ENCODE data around the gene ALDH5A1. TPM values are rescaled to one million over a fixed set of nuclear protein-coding genes. Genes with fewer than 3 reads are reported as not detected.

ALDH5A1 gene
- total RNA-seq, 1 donor from 2014 or later = 15.9 TPM

DNA sequence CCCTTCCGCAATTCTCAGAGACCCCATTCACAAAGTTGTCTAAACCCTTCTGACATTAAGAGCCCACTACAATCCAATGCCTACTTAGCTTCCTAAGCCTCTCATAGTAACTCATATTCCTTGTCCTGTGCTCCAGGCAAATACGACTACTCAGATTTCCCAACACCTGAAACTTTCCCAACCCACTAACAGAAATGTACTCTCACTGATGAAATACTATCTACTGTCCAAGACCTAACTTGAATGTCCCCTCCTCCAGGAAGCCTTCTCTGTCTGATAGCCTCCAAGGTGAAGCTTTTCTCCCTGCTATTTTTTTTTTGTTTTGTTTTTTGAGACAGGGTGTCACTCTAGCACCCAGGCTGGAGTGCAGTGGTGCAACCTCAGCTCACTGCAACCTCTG, 35.8 kb upstream of the ALDH5A1 start:
- no peaks in the 10 kb centered on the region for H3K9me3 Mint-ChIP-seq
- no peaks in the 10 kb centered on the region for H3K4me1 Mint-ChIP-seq
- no peak for ATAC-seq (ENCODE audit: low read depth)
- ChIA-PET POLR2A (no interaction called here), CTCF (no interaction called here)
- H3K27me3 Mint-ChIP-seq = no peaks in the 10 kb centered on the region
- no peak for DNase-seq
- no peak overlapping the region for H3K27ac Mint-ChIP-seq
- H3K36me3 Mint-ChIP-seq (ENCODE audit: low read depth) = peaks cover 9% of the 10 kb centered on the region
- intact Hi-C loops (cut with micrococcal nuclease) = no loop called here
- TF ChIP-seq, protein P1, sequence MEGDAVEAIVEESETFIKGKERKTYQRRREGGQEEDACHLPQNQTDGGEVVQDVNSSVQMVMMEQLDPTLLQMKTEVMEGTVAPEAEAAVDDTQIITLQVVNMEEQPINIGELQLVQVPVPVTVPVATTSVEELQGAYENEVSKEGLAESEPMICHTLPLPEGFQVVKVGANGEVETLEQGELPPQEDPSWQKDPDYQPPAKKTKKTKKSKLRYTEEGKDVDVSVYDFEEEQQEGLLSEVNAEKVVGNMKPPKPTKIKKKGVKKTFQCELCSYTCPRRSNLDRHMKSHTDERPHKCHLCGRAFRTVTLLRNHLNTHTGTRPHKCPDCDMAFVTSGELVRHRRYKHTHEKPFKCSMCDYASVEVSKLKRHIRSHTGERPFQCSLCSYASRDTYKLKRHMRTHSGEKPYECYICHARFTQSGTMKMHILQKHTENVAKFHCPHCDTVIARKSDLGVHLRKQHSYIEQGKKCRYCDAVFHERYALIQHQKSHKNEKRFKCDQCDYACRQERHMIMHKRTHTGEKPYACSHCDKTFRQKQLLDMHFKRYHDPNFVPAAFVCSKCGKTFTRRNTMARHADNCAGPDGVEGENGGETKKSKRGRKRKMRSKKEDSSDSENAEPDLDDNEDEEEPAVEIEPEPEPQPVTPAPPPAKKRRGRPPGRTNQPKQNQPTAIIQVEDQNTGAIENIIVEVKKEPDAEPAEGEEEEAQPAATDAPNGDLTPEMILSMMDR (IDR thresholded peaks at IDR 0.05) = no peak
- H3K4me3 Mint-ChIP-seq = no peak overlapping the region

DNA sequence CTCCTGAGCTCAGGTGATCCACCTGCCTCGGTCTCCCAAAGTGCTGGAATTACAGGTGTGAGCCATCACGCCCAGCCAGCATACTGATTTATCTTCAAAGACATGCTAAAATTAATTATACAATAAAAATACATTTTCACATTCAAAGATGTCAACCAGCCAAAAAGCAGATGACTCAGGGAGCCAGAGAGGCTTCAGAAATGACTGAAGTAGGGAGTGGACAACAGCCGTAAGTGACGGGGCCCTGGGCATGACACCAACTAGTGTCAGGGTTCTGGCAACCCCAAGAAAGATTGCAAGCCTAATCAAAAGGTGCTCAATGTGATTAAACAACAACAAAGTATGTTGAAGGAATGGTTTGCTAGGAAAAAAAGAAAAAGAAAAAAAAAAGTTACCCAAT, 33.8 kb upstream of the ALDH5A1 start:
- no peaks in the 10 kb centered on the region for H3K27me3 Mint-ChIP-seq
- intact Hi-C loops (cut with micrococcal nuclease) = no loop called here
- TF ChIP-seq, protein P1 (IDR thresholded peaks at IDR 0.05) = no peak
- ChIA-PET POLR2A (no interaction called here), CTCF (no interaction called here)
- H3K4me1 Mint-ChIP-seq = no peaks in the 10 kb centered on the region
- no peak for ATAC-seq (ENCODE audit: low read depth)
- H3K36me3 Mint-ChIP-seq (ENCODE audit: low read depth) = peaks cover 9% of the 10 kb centered on the region
- DNase-seq = no peak
- H3K4me3 Mint-ChIP-seq = no peak overlapping the region
- H3K27ac Mint-ChIP-seq = no peak overlapping the region
- no peaks in the 10 kb centered on the region for H3K9me3 Mint-ChIP-seq

DNA sequence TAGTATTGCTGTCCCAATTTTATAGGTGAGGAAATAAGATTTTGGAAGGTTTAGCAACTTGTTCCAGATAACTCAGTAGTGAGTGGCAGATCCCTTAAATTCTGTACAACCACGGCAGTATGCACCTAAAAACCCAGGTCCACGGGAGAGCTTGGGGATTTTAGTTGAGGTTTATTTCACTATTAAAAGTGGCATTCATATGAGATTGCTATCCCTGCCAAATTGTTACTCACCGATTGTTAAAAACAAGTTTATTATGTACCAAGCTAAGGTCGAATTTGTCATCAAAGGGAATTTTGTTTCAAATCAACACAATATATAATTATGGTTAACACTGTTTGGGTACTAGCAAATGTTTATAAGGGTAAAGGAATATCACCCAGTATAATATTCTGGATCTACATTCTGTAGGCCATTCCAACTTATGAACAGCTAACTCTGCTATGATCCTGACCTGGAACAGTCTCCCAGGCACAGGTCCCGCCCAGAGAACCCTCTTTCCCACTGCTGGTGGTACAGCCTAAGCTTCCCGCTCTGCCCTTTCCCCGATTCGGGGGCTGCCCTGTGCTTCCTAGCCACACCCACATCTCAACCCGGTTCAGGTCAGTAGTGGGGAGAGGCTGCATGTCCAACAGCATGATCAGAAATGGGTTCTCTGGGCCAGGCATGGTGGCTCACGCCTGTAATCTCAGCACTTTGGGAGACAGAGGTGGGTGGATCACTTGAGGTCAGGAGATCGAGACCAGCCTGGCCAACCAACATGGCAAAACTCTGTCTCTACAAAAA, 30.3 kb upstream of the ALDH5A1 start:
- no peaks in the 10 kb centered on the region for H3K4me1 Mint-ChIP-seq
- TF ChIP-seq, protein P1 (IDR thresholded peaks at IDR 0.05) = no peak
- intact Hi-C loops (cut with micrococcal nuclease) = no loop called here
- no peaks in the 10 kb centered on the region for H3K27me3 Mint-ChIP-seq
- ATAC-seq (ENCODE audit: low read depth) = no peak
- H3K36me3 Mint-ChIP-seq (ENCODE audit: low read depth) = peaks cover 12% of the 10 kb centered on the region
- ChIA-PET POLR2A (no interaction called here), CTCF (no interaction called here)
- H3K4me3 Mint-ChIP-seq = no peak overlapping the region
- DNase-seq = no peak
- H3K27ac Mint-ChIP-seq = no peak overlapping the region
- no peaks in the 10 kb centered on the region for H3K9me3 Mint-ChIP-seq

DNA sequence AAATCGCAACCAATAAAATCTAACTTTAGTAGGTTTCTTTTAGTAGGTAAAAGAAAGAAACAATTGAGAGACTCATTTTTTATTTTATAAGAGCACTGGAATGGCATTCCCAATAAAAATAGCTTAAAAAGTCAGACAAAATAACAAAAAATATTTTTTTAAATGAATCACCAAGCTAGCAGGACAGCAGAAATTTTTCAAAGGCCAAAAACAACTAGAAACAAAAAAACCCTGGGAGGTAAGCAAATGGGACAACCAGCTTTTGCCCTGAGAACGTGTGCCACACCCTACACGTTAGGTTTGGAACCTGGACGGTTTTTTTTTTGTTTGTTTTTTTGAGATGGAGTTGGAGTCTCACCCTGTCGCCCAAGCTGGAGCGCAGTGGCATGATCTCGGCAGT, 25.0 kb upstream of the ALDH5A1 start:
- ATAC-seq (ENCODE audit: low read depth) = no peak
- Mint-ChIP-seq H3K27me3 (no peaks in the 10 kb centered on the region), H3K4me1 (no peaks in the 10 kb centered on the region), H3K27ac (no peak overlapping the region), H3K4me3 (no peak overlapping the region), H3K9me3 (no peaks in the 10 kb centered on the region), H3K36me3 (ENCODE audit: low read depth) (peaks cover 16% of the 10 kb centered on the region)
- intact Hi-C loops (cut with micrococcal nuclease) = no loop called here
- POLR2A ChIA-PET = interaction anchor here (1.4 kb wide), 1 partner anchor 25 kb away, joined by 3 read pairs; the partner anchor contains the start of gene ALDH5A1
- CTCF ChIA-PET = no interaction called here
- DNase-seq = no peak
- TF ChIP-seq, protein P1 (IDR thresholded peaks at IDR 0.05) = no peak

DNA sequence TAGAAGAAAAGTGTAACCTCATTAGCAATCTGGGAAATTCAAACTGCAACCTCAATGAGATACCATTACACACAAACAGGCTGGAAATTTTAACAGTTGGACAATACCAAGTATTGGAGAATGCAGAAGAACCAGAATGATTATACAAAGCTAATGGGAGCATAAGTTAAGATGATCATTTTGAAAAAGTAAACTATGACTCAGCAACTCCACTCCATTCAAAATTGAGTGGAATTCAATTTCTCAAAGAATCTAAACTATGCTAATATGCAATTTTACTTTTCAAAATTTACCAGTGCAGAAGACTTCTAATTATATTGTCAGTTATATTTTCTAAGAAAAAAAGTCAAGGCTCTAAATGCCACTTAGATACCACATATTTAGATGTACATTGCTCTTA, 22.6 kb upstream of the ALDH5A1 start:
- H3K36me3 Mint-ChIP-seq (ENCODE audit: low read depth) = peaks cover 7% of the 10 kb centered on the region
- H3K4me3 Mint-ChIP-seq = no peak overlapping the region
- DNase-seq (no peak), ATAC-seq (ENCODE audit: low read depth) (no peak)
- intact Hi-C loops (cut with micrococcal nuclease) = no loop called here
- H3K27ac Mint-ChIP-seq = no peak overlapping the region
- ChIA-PET POLR2A (no interaction called here), CTCF (no interaction called here)
- no peaks in the 10 kb centered on the region for H3K9me3 Mint-ChIP-seq
- no peaks in the 10 kb centered on the region for H3K27me3 Mint-ChIP-seq
- no peaks in the 10 kb centered on the region for H3K4me1 Mint-ChIP-seq
- TF ChIP-seq, protein P1 (IDR thresholded peaks at IDR 0.05) = no peak

Measured in activated B cell treated with CpG ODN at 0.5 μM for 24 hours (primary cell).